Cardiac septum (tissue), 1 donor: ENCODE measurements around the gene ZBTB32. TPM values are rescaled to one million over a fixed set of nuclear protein-coding genes. Genes with fewer than 3 reads are reported as not detected.

ENCODE experiments used
- DNase-seq: peaks from one replicate; pipeline ENCODE4 v3.0.0-alpha.2; 2020; ENCODE audit warnings: low spot score
- intact Hi-C: fragments of 100-400 bp; cut with DNase I; formaldehyde crosslinking; loops from one replicate; pipeline ENCODE4 v1.14.0; 2022
- total RNA-seq: library from RNA; stranded (reverse); fragmentation: NEBNext Ultra II Directional; extraction: Animal tissue kit (Norgen Biotek cat#: 25700); gene quantifications from one replicate; pipeline ENCODE4 v1.2.1, GENCODE V29; 2021
- donor health status: DM: no; HTN: no; CAD: no.

ZBTB32 gene
- total RNA-seq, 1 donor from 2014 or later, result 0.13 TPM

DNA sequence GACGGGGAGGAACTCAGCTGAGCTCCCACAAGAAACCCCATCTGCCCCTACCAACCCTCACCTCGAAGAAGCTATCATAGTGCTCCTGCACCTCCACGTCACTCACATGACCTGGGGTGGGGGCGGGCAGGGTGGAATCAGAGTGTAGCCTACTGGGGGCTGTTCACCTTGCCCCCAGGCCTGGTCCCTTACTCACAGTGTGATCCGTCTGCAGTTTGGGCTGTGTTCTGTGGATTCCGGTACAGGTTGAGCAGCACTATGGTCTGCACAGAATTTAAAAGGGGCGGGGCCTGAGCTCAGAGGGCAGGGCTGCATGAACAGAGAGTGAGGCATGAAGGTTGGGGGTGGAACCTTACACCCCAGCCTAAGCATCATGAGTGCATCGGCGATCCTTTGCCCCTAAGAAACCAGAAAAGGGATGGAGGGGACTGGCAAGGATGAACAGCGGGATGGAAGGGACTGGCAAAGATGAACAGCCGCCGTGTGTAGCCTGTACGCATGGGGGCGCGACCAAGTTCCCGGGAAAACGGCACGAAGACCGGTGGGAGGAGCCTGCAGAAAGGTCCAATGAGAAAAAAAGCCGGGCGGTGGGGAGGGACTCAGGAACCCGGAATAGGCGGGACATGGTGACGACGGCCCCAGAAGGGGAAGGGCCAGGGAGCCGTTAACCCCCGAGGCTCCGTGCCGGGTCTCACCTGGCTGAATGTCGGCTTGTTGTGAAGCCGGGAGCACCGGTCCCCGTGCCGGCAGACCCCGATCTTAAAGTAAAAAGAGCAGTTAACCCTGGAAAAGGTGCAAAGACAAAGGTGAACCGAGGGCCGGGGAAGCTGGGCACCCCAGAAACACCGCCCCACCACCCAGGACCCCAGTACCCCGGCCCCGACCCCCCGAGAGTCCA, 40.3 kb downstream of the ZBTB32 start:
- peak; percentile 98 for DNase-seq
- intact Hi-C loops, result loop anchor here (2.0 kb wide), 1 partner anchor 186 kb away; no protein-coding TSS in a partner anchor

DNA sequence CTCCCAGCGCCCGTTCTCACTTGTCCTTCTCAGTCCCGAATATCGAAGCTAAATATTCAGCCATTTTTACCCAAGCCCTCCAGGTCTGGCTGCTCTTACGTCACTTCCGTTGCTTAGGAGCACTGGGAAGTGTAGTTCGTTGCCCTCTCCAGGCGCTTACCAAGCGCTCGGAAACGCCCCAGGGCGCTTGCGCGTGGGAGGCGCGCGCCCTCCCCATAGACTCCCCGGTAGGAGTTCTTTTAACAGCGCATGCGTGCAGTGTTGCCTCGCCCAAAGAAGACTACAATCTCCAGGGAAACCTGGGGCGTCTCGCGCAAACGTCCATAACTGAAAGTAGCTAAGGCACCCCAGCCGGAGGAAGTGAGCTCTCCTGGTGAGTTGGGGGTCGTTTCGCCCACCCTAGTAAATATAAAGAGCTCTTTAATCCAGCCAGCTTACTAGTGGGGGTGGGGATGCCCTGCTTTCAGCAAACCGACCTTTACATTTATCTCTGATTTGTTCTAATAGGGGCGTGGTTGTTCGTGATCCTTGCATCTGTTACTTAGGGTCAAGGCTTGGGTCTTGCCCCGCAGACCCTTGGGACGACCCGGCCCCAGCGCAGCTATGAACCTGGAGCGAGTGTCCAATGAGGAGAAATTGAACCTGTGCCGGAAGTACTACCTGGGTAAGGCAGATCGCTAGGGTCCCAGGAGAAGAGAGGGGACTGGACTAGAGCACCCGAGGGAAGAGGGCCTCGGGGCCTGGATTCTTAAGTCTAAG, 41.1 kb downstream of the ZBTB32 start, which contains the start of the genes PSENEN and U2AF1L4:
Gene PSENEN (plus strand): TSS at position 324 of the 759 bp plus-strand sequence. CDS start 280 bp downstream, at position 604.
Gene U2AF1L4 (minus strand): TSS at position 91 of the 759 bp plus-strand sequence. CDS start 27 bp downstream, at position 64.
- DNase-seq, result peak; percentile 98
- intact Hi-C loops, result loop anchor here (2.0 kb wide), 1 partner anchor 185 kb away; no protein-coding TSS in a partner anchor

DNA sequence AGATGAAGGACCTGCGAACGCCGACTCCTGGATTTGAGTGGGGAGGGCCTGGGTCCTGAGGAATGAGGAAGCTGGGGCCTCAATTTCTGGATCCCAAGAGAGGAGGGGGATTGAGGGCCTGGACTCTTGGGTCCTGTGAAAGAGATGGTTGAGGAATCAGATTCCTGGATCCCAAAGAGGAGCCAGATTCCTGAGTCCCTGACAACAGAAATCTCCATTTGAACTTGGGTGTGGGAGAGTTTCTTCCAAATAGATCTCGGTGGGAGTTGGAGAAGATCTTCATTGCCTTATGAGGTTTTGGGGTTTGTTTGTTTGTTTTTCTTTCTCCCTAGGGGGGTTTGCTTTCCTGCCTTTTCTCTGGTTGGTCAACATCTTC, 41.7 kb downstream of the ZBTB32 start:
- intact Hi-C loops, result no loop called here
- no peak for DNase-seq

DNA sequence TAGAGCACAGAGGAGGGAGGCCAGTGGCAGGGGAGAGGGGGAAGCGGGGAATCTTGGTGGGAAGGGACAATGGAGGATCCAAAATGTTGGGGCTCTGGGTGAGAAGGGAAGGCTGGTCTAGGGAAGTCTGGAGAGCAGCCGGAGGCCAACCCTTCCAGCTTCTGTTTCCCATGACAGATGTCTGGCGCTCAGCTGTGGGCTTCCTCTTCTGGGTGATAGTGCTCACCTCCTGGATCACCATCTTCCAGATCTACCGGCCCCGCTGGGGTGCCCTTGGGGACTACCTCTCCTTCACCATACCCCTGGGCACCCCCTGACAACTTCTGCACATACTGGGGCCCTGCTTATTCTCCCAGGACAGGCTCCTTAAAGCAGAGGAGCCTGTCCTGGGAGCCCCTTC, 42.2 kb downstream of the ZBTB32 start:
- DNase-seq, result no peak
- intact Hi-C loops, result no loop called here

DNA sequence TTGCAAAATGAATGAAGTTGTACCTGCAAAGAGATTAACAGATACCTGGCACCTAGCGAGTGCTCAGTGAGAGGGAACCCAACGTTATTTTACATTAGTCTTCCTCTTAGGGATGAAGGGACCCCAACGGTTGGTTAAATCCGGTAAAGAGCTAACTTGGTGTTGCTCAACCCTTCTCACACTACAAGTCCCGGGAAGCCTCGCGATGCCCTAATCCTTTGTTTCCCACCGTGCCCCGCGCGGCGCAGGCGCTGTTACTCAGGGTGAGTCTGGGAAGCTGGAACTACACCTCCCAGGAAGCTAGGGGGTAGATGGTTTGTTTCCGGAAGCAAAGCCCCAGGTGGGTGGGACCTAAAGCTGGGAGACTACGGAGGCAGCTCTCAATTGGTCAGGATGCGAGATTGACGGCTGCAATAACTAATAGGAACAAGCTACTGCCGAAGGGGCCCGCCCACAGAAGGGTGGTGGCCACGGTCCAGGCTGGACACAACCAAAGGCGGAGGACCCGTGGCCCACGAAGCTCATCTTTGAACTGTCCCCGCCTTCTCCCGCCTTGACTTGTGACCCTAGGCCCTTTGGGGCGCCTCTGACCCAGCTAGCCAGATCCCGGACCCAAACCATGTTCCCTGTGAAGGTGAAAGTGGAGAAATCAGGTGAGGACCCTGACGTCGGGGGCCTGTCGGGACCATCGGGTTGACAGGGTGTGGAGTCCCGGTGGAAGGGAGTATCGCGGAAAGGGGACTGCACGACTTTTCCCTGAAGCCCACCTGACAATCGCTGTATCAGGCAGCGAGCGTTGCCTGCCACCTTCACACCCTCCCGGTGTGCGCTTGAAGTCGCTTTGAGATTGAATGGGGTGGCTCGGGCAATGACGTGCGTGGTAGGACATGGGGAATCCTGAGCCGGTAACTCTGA, 44.0 kb downstream of the ZBTB32 start, which contains the start of gene LIN37:
Gene LIN37 (plus strand): TSS at position 471 of the 915 bp plus-strand sequence. CDS start 149 bp downstream, at position 620.
- DNase-seq, result peak; percentile 99
- intact Hi-C loops, result no loop called here

DNA sequence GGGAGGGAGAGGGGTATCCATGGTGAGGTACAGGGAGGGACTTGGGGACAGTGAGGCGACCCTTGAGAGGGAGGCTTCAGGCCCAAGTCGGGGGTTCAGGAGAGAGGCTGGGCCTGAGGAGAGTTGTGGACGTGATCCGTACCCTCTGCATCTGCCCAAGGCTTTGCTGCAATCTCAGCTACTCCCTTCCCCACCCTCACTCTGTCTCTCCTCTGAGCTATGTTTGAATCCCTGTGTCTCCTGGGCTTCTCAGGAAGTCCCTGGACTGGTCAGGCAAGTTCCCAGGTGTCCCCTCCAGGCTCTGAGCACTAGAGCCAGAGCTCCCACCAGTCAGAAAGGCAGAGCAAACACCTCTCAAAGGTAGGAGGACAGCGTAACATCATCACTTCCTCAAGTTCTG, 45.8 kb downstream of the ZBTB32 start:
- peak; percentile 55 for DNase-seq
- intact Hi-C loops, result no loop called here

DNA sequence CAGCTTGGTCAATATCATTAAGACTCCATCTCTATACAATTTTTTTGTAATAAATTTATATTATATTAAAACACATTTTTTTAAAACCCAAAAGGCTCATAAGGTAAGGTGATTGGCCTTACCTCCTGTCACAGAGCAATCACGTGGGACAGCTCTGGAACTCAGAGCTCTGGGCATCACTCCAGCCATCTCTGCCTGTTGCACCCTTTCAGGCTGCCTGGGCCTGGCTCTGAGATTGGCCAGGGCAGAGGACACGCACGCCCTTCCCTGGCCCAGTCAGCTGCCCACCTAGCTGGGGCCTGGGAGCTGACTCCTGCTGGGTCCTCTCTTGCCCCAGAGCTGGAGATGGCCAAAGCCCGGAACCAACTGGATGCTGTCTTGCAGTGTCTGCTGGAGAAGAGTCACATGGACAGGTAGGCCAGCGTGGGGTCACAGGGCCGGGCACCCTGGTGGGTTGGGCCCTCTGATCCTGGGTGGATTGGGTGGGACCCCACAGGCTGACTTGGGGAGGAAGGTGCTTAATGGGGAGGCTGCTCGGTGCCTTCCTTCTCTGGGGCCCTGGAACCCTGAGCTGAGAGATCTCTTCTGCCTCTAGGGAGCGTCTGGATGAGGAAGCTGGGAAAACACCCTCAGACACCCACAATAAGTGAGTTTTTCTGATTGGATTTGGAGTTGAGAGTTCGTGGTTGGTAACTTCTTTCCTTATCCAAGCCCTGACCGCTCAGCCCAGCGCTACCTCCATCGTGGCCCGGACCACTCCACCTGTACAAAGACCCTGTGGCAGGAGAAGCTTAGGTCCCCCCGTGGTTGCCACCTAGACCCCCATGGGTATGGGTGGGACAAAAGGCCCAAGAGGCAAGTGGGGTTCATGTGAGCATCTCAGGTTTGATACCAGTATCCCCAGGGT, 47.7 kb downstream of the ZBTB32 start:
- intact Hi-C loops, result no loop called here
- DNase-seq, result peak; percentile 75

DNA sequence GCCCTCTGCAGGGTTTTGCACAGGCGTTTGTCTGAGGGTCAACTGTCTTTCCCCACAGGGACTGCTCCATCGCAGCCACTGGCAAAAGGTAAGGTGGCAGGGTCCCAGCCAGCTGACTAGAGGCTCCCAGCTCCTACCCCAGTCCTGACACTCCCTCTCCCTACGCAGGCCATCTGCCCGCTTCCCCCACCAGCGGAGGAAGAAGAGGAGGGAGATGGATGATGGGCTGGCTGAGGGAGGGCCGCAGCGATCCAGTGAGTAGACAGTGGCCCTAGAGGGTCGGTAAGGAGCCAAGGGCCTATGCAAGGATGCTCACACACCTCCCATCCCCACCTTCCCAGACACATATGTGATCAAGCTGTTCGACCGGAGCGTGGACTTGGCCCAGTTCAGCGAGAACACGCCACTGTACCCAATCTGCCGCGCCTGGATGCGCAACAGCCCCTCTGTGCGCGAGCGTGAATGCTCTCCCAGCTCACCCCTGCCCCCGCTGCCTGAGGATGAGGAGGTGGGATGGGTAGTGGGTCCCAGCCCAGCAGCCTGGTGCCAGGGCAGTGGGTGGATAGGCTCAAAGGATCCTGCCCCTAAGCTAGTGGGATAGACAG, 48.5 kb downstream of the ZBTB32 start:
- peak; percentile 41 for DNase-seq
- intact Hi-C loops, result no loop called here

DNA sequence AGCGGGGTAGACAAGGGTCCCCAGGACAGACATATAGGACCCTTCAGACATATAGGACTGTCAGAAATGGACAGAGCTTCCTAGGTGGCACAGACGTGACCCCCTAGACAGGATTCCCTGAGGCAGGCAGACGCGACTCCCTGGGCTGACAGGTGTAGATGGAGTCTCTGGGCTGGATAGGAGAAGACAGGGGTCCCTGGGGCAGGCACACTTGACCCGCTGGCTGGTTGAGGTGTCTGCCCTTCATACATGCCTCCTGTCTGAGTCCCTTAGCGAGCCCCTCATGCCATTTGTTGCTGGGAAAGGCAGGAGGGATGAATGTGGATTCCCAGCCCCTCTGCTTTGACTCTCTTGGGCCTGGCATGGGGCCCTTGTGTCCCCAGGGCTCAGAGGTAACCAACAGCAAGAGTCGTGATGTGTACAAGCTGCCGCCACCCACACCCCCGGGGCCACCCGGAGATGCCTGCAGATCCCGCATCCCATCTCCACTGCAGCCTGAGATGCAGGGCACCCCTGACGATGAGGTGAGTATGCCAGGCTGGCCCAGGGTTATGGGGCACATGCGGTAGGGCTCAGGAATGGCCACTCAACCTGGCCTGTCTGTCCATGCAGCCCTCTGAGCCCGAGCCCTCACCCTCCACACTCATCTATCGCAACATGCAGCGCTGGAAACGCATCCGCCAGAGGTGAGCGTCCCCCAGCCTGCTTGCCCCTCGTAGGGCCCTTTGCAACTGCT, 49.4 kb downstream of the ZBTB32 start:
- intact Hi-C loops, result no loop called here
- DNase-seq, result peak; percentile 69

DNA sequence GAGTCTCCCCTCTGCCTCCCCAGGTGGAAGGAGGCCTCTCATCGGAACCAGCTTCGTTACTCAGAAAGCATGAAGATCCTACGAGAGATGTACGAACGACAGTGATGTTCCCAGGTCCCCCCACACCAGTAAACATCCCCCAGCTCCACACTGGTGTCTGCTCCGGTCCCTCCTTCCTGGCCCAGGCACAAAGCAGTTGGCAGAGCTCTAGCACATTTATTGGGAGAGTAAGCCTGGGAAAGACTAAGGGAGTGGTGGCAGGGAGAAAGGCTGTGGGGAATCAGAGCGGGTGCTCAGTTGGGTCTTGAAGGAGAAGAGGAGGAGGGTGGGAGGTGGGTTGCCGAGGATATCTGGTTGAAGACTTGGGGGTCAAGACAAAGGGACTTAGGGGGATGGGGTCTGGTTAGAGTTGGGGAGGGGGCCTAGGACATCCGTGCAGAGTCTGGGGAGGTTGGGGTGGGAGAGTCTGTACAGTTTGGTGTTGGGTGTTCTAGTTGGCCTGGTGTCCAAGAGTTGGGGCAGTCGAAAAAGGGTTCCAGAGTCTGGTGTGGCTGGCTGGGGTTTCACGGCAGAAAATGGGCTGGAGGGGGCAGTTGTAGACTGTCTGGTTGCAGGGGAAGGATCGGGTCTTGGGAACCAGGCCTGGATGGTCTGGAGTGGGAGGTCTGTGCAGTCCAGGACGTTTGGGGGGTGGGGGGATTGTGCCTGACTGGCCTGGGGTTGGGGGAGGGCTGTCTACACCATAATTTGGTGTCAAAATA, 50.2 kb downstream of the ZBTB32 start:
- intact Hi-C loops, result no loop called here
- no peak for DNase-seq

DNA sequence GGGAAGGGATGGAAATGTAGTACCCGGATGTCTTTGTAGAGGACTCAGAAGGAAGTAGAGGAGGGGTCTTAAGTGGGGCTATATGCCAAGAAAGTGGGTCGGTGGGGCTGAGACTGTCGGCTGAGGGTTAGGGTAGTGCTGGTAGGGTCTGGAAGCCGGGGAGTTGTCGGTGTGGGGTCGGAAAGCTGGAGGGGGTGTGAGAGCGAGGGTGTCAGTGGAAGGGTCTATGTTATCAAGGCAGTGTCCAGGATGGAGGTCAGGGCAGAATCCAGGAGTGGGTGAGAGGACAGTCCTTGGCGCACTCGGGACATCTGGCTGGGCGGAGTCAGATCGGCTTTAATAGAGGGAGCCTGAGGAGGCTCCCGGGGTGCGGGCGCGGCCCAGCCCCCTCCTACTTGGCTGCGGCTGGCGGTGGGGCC, 50.8 kb downstream of the ZBTB32 start:
- no peak for DNase-seq
- intact Hi-C loops, result no loop called here

DNA sequence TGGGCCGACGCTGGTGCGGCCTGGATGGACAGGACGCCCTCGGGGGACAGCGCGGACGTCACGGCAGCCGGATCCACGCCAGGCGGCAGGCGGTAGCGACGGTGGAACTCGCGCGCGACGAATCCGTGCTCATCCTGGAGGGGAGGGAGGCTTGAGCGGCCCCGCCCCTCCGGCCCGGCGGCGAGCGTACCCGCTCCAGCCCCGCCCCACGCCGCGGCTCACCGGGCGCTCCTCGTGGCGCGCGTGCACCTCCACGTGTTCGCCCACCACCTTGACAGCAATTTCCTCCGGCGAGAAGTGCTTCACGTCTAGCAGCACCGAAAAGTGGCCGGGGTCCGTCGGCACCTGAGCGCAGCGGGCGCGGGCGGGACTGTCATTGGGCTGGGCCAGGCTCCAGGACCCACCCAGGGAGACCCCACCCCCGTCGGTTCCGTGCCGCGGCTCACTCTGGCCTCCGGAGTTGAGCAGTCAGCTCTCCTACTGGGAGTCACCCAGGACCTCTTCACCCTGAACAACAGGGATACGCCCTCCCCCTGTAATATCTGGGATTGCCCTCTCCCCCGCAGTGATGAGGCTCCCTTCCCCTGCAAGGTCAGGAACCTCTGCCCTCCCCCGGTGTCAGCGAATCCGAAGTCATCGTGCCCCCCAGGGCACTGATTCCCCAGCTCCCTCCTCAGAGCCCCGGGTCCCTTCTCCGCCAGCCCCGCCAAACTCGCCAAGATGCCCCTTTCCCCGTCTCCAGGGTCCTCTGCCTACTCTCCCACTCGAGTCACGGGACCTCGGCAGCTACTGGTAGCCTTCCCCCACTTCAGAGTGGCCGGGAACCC, 51.4 kb downstream of the ZBTB32 start:
- peak; percentile 91 for DNase-seq
- intact Hi-C loops, result no loop called here

DNA sequence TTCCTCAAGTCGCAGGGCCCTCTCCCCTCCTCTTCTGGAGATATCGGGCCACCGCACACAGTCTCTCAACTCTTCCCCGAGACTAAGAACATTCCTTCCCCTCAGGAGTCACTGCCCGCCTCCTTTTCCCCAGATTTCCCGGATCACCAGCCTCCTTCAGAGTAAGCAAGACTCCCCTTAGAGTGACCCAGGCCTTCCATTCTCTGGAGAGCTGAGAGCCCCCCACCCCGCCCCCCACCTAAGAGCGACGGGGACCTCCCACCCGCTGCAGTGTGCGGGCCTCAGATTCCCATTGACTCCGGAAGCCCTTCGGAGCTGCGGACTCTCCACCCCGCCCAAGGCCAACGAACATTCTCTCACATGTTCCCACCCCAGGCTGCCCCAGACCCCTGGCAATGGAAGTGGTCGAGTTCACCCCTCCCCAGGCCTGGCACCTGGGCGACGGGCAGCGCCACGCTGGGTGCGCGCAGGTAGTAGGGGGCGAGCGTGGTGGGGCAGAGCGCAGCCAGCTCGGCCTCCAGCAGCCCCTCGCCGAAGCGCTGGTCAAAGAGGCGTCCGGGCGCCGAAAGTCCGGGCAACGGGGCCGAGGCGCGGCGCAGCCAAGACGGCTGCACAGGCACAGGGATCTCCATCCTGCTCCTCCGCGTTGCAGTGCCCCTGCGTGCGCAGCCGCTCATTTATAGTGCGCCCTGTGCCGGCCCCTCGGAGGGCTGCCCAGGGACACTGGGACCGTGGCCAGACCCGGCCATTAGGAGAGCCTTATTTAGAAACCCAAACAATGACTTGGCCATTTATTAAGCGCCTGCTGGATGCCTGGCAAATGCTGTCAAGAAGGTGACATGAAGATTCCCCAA, 52.2 kb downstream of the ZBTB32 start, which contains the start of gene HSPB6:
Gene HSPB6 (minus strand): TSS at position 653 of the 854 bp plus-strand sequence. CDS start 21 bp downstream, at position 632.
- intact Hi-C loops, result no loop called here
- DNase-seq, result peak; percentile 89

DNA sequence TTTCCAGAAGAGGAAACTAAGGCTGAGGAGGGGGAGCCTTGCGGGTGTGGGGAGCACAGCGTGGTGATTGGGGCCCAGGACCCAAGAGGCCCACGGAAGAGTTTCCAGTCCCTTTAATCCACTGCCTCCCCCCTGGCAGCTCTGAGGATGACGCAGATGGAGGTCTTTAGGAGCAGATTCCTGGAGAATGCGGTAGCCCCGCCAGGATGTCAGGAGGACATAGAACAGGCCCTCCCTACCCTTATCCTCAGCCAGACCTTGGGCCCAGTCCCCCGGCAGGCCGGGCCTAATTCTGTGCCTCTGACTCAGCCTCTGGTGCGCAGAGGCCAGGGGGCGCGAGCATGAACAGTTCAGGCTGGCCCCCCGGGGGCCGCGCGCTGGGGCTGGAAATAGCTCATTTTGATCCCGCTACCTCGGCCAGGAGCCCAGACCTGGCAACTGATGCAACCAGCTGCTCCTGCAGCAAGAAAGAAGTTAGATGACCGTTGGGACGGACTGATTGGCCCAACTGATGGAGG, 52.9 kb downstream of the ZBTB32 start:
- intact Hi-C loops, result no loop called here
- DNase-seq, result peak; percentile 92
